NCI-H1417 treated with DMSO at 0.1 percent for 48 hours (cell line): ENCODE measurements around the gene PTCHD1.

Experiments
- DNase-seq: peaks from one replicate; lab custom pipeline; 2025; lab: John Stamatoyannopoulos, UW

The PTCHD1 gene

DNA sequence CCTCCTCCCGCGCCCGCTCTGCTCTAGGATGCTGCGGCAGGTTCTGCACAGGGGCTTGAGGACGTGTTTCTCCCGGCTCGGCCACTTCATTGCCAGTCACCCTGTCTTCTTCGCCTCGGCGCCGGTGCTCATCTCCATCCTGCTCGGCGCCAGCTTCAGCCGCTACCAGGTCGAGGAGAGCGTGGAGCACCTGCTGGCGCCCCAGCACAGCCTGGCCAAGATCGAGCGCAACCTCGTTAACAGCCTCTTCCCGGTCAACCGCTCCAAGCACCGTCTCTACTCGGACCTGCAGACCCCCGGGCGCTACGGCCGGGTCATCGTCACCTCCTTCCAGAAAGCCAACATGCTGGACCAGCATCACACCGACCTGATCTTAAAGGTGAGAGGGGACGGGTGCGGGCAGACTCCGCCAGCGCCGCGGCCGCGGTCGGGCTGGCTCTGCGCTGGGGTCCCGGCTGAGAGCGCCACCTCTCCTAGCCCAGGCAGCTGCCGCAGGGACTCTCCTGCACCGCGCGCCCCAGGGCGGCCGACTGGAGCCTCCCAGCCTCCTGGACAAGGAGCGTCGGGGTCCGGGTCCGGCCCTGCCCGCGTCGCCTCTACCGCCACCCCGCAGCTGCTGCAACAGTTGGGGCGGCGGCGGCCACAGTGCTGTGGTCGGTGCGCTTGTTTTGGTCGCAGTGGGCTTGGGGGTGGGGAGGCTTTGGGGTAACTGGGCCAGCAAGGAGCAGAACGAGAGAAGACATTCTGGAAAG, at the start of gene PTCHD1:
Gene PTCHD1, plus strand, starts transcription at position 2 of the 752 bp plus-strand sequence. Its CDS starts 27 bp downstream, at position 29.
- DNase-seq, result no peak

DNA sequence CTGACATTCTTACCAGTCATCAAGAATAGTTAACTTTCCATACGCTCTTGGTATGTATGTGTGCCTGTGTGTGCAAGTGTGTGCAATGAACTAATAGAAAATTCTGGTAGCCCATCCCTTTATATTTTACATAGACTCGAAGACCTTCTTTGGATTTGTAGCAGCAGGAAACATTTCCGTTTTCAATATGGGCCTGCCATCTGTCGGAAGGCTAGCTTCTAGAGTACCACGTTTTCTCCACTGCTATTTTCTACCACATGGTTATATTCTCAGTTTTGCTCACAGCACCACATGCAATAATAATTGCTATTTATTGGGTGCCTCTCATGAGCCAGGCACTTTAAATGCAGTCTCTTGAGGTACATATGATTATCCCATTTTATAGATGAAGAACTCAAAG, 47.9 kb upstream of the PTCHD1 start:
- no peak for DNase-seq

DNA sequence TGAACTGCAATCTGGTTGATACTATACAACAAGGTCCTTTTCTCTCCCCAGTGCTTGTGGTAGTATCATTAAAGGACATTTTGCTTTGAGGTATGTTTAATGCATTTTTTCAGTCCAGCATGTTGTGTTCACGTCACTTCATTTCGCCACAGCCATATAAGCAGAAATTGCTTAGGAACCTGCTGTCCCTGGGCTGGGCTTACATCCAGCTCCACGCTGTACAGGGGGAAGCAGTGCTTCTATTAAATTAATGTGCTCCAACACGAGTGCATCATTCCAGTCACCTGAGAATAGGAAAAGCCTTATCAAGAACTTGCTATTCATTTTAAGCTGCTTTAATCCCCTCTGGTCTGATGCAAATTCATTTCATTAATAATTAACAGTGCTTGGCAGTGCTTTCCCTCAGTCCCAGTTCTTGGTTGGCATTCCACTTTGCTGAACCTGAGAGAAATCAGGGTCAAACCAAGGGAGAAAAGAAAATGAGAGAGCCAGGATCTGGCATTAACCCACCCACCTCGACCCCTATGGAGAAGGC, 47.4 kb upstream of the PTCHD1 start:
- no peak for DNase-seq

DNA sequence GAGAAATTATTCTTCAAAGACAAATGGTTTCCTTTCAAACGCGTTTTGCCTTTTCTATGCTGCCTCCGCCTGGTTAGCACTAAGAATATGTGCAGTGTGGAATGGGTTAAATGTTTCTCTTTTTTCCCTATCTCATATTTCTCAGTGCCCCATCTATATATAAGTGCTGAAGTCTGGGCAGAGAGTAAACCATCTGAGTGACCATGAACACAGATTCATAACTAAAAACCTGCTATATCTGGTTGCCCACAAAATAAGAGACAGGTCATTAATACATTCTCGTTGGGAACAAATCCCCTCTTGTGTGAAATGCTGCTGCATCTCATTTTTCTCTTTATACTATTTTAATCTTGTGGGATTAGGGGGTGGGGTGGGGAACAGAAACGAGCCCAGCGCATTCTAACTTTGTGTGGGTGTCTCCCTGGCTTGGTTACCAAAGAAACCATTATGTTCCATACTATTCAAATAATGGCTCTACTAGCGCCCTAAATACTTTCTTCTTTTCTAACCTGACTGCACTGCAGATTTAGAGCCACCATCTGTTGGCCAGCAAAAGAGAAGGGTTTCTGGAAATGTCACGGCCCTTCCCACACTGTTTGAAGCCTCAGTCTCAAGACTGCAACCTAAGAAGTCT, 42.2 kb upstream of the PTCHD1 start:
- no peak for DNase-seq

DNA sequence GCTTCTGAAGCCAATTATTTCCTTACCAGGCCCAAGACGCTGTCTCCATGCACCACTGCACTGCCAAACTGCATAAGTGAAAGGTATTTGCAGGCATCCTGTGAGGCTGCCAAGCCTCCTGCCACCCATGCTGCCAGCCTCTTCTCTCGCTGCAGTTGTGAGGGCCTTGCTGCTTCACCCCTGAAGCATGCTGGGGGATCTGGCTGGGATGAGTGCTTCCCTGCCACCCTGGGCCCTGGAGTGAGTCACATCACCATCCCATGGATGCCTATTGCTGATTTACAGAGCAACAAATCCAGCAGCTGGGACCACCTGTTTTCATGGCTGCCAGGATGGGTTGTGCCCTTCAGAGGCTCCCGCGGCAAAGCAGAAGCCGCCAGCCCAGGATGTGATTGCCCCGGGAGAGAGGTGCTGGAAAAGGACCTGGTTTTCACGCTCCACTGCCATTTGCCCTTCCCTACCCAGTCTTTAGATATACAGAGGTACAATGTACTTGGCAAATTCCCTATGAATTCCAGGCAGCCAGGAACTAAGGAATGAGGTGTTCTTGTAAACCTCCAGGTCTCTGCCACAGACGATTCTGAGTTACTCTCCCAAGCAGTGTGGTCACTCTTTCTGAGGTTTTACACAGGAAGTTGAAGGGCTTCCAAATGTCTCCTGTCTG, 41.5 kb upstream of the PTCHD1 start:
- DNase-seq, result no peak

DNA sequence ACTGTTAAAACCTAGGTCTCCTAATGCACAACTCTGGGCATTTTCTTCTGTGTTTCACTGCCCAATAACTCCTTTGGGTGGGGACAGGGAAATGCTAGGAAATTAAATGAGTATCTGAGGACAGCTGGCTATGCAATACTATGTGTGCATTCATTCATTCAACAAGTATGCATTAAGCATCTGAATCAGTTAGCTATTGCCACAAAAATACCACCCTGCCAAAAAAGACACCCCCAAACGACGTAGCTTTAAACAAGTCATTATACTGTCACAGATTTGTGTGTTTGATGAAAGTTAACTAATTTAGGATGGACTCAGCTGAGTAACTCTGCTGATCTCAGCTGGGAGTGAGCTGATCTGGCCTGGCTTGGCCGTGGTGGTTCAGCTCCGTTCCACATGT, 29.8 kb upstream of the PTCHD1 start:
- no peak for DNase-seq

DNA sequence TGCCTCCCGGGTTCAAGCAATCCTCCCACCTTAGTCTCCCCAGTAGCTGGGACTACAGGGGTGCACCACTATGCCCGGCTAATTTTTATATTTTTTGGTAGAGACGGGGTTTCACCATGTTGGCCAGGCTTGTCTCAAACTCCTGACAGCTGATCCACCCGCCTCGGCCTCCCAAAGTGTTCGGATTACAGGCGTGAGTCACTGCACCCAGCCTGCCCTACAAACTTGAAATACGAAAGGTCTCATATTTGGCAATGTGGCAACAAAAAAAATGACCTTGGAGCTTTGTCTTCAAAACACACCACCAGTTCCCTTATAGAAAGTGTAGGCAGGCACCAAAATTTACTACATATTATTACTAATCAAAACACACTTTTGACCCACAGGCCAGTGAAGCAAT, 22.9 kb upstream of the PTCHD1 start:
- DNase-seq, result no peak

DNA sequence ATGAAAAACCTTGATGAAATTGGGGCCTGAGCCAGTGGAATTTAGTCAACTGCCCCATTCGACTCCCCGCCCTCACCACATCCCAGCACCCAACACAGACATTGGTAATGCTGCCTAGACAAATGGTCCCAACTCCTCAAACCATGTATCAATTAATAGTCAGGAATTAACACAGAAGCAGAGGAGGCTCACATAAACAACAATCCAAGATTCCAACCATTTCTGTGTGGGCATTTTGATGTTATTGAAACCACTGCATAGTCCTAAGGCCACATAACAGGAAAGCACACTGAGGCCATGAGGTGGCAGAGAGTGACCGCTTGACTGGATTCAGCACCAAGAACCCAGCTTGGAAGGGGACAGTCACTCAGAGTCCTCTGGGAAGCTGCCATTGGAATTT, 22.5 kb upstream of the PTCHD1 start:
- DNase-seq, result no peak

DNA sequence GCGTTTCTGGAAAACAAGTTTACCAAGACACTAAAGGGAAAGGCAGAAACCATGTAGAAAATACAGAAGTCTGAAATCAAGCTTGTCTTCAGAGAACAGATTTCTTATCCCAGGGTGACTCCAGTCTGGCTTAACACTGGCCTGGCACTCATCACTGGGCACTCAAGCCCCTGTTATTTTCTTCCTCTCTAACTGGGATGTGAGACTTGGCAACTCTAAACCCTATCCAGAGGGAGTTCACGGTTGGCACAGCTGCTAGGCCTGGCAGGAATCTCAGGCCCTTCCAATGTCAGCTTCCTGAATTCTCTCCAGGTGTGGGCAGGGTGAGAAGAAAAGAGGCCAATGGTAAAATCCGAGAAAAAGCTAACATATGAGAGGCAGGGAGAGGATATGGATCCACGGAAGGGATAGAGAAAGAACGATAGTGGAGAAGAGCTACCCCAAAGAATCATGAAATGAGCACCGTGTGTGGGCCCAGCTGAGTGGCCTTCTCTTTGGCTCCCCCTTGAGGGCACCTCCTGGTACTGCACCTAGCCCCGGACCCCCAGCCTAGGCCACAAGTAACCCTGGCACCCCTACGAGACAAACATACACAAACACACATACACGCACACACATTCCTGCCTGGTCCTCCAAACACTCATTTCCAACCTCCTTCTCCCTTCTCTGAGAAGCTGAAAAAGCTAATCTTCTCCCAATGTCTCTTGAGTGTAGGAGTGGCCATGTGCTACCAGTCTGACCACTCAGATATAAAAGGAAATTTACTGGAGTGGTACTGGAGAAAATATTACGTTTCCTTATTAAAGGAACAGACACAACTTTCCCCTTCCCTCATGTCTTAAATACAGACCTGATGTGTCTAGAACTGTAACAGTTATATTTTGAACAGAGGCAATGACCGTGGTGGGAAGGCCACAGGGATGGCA, 16.6 kb upstream of the PTCHD1 start:
- DNase-seq, result no peak

DNA sequence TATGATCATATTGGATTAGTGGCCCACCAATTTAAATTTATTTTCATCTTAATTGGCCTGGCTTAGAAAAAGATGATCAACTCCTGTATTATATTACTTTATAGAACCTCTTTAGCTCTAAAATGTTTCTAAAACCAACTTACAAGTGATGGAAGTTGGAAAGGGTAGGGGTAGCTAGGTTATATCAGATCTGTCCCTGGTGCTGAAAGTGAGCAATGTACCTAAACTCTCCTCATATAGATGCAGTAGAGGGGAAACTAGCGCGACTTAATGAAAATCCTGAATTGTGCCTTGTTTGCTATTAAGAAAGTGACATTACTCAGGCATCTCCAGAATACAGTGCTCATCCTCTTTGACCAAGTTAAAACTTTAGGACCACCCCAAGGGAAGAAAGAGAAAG, 7.5 kb upstream of the PTCHD1 start:
- no peak for DNase-seq

DNA sequence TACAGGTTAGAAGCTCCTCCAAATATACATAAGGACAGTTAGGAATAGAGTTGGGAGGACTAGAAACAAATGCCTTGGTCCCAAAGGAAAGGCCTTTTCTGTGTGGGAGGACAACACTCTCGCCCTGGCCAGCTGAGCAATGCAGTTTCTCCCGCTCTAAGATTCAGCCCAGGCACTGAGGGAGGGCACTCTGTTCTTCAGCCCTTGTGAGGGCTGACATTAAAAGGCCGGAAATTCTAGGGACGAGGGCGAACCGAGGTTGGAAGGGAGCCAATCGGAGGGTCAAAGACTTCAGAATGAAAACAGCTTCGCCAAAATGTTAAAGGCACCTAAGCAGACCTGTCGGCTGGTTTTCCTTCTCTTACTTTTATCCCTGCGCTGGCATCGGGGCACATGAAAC, 2.9 kb upstream of the PTCHD1 start:
- no peak for DNase-seq

DNA sequence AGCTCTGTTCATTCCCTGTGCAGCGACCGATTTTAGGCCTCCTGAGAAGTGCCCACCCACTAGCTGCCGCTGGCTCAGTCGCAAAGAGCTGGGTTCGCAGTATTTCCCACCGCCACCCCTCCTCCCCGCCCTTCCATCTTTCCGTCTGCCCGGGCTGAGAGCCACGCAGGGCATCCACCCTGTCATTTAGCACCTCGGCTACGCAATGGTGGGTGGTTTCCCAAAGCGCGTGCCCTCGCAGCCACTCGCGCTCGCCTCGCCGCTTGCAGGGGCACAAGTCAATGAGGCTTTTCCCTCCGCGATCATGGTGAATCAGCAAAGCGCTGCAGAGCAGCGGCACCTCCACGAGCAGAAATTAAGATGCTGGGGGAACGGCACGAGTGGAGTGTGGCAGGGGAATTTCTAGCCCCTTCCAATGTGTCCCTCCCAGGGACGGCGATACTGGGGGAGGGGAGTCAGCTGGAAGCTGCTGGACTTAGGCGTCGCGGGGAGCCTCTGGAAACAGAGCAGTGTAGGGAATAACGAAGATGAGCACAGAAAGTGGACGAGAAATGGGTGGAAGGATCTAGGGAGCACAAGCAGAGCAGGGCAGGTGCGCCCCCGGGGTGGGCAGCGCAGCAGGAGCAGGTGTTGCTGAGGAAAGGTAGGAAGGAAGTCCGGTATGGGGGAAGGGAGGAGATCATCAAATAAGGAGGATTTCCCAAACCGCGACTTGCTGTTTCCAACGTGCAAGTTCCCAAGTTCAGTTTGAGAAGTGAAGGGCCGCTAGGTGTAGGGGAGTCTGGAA, 2.4 kb upstream of the PTCHD1 start:
- DNase-seq, result no peak

DNA sequence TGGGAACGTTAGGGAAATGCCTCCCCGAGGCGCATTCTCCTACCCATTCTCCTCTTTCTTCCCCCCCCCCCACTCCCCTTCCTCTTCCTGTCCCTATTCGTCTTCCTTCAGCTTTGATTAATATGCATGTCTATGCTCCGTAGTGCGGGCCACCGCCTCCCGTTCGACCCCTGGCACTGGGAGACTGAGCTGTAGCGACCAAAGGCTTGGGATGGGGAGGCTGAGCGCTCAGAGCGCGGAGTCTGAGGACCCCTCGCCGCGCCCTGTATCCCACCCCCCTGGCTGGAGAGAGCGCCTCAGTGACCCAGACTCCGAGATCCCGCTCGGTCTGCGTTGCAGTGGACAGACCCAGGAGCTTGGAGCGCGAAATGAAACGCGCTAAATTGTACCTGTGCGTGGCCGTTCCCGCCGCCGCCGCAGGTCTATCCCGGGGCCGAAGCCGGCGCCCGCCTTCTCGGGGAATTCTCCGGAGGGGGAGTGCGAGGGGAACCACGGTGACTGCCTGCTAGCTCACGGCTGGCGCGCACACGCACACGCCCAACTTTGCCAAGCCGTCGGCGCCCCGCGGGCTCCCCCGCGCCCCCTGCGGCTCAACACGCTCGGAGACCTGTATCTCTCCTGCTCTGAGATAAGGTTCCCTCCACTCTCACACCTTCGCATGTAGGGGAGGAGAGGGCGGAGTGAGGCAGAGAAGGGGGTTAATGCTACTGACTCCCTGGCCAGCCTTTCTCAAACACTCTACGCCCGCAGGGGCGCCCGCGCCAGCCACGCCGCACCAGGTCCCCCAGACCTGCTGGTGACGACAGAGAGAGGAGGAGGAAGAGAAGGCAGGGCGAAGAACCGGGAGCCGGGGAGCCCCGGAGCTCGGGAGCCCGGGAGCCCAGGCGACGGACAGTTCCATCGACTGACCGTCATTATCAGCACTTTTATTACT, 1.5 kb upstream of the PTCHD1 start:
- no peak for DNase-seq

DNA sequence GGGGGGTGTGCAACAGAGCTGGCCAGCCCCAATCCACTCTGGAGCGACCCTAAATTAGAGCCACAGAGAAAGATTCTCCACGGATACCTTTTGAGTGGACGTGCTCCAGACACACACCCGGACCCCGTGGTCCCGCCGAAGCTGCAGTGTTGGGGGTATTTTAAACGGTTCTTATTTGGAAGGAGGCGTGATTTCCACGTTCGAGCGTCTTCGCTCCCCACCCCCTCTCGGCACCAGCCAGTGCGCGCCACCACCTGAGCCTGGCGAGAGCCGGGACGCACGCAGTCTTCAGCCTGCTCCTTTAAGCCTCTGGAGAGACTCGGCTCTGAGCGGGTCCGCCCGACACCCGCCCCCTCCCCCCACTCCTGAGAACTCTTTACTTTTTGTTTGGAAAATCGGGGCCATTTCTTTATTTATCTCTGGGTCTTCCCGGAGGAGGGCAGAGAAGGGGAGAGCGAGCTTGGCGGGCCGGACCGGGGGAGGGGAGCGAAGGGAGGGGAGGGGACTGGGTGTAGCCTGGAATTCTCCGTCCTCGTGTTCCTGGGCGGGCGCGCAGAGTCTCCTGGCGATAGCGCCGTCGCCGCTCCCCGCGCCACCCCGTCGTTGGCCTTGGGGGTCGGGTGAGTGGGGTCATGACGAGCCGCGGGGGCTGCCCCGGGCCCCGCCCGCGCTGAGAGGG, 668 bp upstream of the PTCHD1 start:
- no peak for DNase-seq

DNA sequence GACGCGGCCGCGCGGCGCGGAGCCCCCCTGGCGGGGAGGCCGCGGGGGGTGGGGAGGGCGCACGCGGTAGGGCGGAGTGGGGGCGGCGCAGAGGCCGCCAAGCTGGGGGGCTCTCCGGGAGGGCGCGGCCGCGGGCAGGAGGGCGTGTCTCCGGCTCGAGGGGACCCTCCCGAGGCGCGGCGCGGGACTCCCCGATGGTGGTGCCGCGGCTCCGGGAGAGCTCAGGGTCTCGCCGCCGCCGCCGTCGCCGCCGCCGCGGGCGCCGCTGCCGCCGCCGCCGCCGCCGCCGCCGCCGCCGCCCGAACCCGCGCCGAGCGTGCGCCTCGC, 165 bp upstream of the PTCHD1 start:
- no peak for DNase-seq

DNA sequence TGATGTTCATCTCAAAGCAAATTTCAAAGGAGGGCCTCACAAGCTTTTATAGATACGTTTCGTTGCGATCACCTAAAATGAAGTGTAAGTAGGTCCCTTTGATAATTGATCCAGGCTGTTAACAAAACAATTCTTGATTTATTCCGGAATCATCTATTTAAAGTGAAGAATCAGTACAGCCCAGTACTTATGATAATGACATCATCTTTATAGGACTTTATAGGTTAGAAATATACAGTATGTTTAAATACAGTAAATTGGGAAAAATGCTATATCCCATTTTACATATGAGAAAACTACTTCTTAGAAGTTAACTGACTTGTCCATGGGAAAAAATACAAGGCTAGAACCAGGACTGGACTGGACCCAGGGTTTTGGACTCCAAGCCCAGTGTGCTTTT, 3.7 kb downstream of the PTCHD1 start:
- no peak for DNase-seq

DNA sequence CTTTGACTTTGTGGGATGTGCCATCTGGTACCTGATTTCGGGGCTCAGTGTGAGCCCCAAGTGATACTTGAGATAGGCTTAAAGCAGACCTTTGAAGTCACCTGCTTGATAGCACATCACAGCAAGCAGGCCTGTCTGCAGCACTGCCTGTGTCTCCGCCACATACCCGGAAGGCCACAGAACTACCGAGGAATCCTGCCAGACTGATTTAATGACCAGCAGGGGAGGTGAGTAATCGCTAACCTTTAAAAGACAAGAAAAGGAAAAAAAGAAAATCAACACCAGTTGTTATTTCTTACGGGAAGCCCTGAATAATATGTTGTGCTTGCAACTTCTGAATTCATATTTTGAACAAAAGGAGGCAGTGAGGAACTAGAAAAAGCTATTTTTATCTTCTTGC, 6.8 kb downstream of the PTCHD1 start:
- no peak for DNase-seq

DNA sequence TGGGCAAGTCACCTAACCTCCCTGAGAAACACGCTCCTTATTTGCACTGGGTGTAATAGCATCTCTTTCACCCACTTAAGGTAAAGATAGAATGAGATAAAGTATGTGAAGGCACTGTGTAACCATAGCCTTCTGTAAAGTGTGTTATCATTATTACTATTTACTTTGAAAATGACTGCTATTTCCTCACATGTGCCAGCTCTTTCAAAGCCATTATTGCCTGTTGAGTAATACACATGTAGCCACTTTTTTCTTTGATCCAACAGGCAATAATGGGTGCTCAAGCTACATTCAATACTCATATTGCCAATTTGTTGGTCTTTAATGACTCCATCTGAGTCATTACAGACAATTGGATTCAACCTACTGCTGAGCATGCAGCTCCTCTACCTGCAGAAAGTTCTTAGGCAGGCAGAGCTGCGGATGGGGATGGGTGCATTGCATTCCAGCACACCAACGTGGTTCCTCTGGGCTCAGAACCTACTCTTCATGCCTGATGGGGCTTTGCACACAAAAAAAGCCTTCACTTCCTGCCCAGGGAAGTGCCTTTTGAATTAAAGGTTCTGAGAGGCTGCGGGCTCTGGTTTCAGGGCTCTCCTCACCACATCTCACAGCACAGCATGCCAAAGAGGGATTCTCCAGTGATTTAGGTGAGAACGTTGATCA, 9.7 kb downstream of the PTCHD1 start:
- DNase-seq, result no peak

DNA sequence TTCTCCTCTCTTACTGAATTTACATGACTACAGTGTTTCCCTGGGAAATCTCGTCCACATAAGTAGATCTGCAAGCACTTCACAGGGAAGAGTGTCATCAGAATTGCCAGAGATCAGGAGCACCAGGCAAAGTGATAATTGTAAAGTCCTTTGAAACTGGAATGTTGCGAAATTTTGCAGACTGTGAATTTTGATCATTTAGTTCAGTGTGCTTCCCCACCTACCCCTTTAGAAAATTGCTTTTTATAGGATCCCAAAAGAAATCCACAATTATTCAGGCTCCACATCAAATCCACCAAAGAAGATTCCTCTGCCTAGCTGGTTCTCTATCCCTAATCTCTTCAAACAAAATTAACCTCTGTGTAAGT, 10.2 kb downstream of the PTCHD1 start:
- DNase-seq, result no peak
